Measurements from ENCODE around the gene KIF12. TPM values are rescaled to one million over a fixed set of nuclear protein-coding genes. Genes with fewer than 3 reads are reported as not detected.

KIF12 gene
- total RNA-seq, 1 donor = not detected

GRCh38 chr9:114139071-114139470, 40.0 kb upstream of the KIF12 start:
- DNase-seq (ENCODE audit: low read depth) = no peak
- no peak for TF ChIP-seq CTCF (IDR thresholded peaks at IDR 0.05; ENCODE audit: insufficient read depth, low read length)
- H3K4me3 ChIP-seq (ENCODE audit: low read depth, low read length) = no peak overlapping the region

GRCh38 chr9:114138552-114138971, 39.5 kb upstream of the KIF12 start:
- DNase-seq (ENCODE audit: low read depth) = peak; percentile 42
- H3K4me3 ChIP-seq (ENCODE audit: low read depth, low read length) = no peak overlapping the region
- TF ChIP-seq CTCF (IDR thresholded peaks at IDR 0.05; ENCODE audit: insufficient read depth, low read length) = no peak

- no peak for DNase-seq (ENCODE audit: low read depth)
- H3K4me3 ChIP-seq (ENCODE audit: low read depth, low read length) = no peak overlapping the region
- no peak for TF ChIP-seq CTCF (IDR thresholded peaks at IDR 0.05; ENCODE audit: insufficient read depth, low read length)
Measured at GRCh38 chr9:114137831-114138230, 38.7 kb upstream of the KIF12 start.

- DNase-seq (ENCODE audit: low read depth) = no peak
- H3K4me3 ChIP-seq (ENCODE audit: low read depth, low read length) = no peak overlapping the region
- no peak for TF ChIP-seq CTCF (IDR thresholded peaks at IDR 0.05; ENCODE audit: insufficient read depth, low read length)
Measured at GRCh38 chr9:114134827-114135396, 35.8 kb upstream of the KIF12 start.

- TF ChIP-seq CTCF (IDR thresholded peaks at IDR 0.05; ENCODE audit: insufficient read depth, low read length) = no peak
- no peak for DNase-seq (ENCODE audit: low read depth)
- H3K4me3 ChIP-seq (ENCODE audit: low read depth, low read length) = no peak overlapping the region
Measured at GRCh38 chr9:114132550-114132918, 33.4 kb upstream of the KIF12 start.

- no peak for TF ChIP-seq CTCF (IDR thresholded peaks at IDR 0.05; ENCODE audit: insufficient read depth, low read length)
- no peak for DNase-seq (ENCODE audit: low read depth)
Measured at GRCh38 chr9:114131808-114132549, 32.9 kb upstream of the KIF12 start.

More at GRCh38 chr9:114131808-114132549, 32.9 kb upstream of the KIF12 start:
- H3K4me3 ChIP-seq (ENCODE audit: low read depth, low read length) = no peak overlapping the region
